ENCODE results near the gene PCDHA6.
"Not testable (repeated sequence)": the region's sequence is repeated elsewhere in the genome, so short reads cannot be mapped to it uniquely, and the experiment has no call there.

PCDHA6 gene

DNA sequence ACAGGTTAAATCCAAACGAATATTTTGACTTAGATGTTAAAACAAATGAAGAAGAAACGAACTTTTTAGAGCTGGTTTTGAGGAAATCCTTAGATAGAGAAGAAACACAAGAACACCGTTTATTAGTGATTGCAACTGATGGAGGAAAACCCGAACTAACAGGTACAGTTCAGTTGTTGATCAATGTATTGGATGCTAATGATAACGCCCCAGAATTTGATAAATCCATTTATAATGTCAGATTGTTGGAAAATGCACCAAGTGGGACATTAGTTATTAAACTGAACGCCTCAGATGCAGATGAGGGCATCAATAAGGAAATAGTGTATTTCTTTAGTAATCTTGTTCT is 5.5 kb upstream of the PCDHA6 start:
- Histone ChIP-seq H3K9me3 (ENCODE audit: control insufficient read depth, low read length) (no peaks in the 10 kb centered on the region), H3K27ac (ENCODE audit: insufficient read depth, low read length, poor library complexity, severe bottlenecking) (no peak overlapping the region), H3K4me3 (ENCODE audit: insufficient read depth, low read depth, low read length, poor library complexity, severe bottlenecking) (no peak overlapping the region), H3K27me3 (replicated peaks; ENCODE audit: control insufficient read depth, insufficient read depth, low read length, poor library complexity, severe bottlenecking) (peaks cover 3% of the 10 kb centered on the region), H3K4me1 (ENCODE audit: control insufficient read depth, insufficient read depth, low read length, poor library complexity, severe bottlenecking) (no peaks in the 10 kb centered on the region), H3K36me3 (ENCODE audit: control insufficient read depth, insufficient read depth, low read length) (no peaks in the 10 kb centered on the region)
- no peak for DNase-seq

DNA sequence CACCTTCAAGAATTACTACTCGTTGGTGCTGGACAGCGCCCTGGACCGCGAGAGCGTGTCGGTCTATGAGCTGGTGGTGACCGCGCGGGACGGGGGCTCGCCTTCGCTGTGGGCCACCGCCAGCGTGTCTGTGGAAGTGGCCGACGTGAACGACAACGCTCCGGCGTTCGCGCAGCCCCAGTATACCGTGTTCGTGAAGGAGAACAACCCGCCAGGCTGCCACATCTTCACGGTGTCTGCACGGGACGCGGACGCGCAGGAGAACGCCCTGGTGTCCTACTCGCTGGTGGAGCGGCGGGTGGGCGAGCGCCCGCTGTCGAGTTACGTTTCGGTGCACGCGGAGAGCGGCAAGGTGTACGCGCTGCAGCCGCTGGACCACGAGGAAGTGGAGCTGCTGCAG is 4.8 kb upstream of the PCDHA6 start:
- H3K27me3 ChIP-seq (replicated peaks; ENCODE audit: control insufficient read depth, insufficient read depth, low read length, poor library complexity, severe bottlenecking); H3K4me1 ChIP-seq (ENCODE audit: control insufficient read depth, insufficient read depth, low read length, poor library complexity, severe bottlenecking); H3K36me3 ChIP-seq (ENCODE audit: control insufficient read depth, insufficient read depth, low read length); H3K27ac ChIP-seq (ENCODE audit: insufficient read depth, low read length, poor library complexity, severe bottlenecking); DNase-seq; H3K9me3 ChIP-seq (ENCODE audit: control insufficient read depth, low read length); H3K4me3 ChIP-seq (ENCODE audit: insufficient read depth, low read depth, low read length, poor library complexity, severe bottlenecking): not testable (repeated sequence)

DNA sequence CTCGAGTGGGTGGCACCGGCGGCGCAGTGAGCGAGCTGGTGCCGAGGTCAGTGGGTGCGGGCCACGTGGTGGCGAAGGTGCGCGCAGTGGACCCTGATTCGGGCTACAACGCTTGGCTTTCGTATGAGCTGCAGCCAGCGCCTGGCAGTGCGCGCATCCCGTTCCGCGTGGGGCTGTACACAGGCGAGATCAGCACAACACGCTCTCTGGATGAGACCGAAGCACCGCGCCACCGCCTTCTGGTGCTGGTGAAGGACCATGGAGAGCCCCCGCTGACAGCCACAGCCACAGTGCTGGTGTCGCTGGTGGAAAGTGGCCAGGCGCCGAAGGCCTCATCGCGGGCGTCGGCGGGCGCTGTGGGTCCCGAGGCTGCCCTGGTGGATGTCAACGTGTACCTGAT is 4.3 kb upstream of the PCDHA6 start:
- no peaks in the 10 kb centered on the region for H3K36me3 ChIP-seq (ENCODE audit: control insufficient read depth, insufficient read depth, low read length)
- no peaks in the 10 kb centered on the region for H3K9me3 ChIP-seq (ENCODE audit: control insufficient read depth, low read length)
- peaks cover 3% of the 10 kb centered on the region for H3K27me3 ChIP-seq (replicated peaks; ENCODE audit: control insufficient read depth, insufficient read depth, low read length, poor library complexity, severe bottlenecking)
- H3K27ac ChIP-seq (ENCODE audit: insufficient read depth, low read length, poor library complexity, severe bottlenecking), result no peak overlapping the region
- H3K4me1 ChIP-seq (ENCODE audit: control insufficient read depth, insufficient read depth, low read length, poor library complexity, severe bottlenecking), result no peaks in the 10 kb centered on the region
- H3K4me3 ChIP-seq (ENCODE audit: insufficient read depth, low read depth, low read length, poor library complexity, severe bottlenecking), result no peak overlapping the region
- DNase-seq, result no peak

DNA sequence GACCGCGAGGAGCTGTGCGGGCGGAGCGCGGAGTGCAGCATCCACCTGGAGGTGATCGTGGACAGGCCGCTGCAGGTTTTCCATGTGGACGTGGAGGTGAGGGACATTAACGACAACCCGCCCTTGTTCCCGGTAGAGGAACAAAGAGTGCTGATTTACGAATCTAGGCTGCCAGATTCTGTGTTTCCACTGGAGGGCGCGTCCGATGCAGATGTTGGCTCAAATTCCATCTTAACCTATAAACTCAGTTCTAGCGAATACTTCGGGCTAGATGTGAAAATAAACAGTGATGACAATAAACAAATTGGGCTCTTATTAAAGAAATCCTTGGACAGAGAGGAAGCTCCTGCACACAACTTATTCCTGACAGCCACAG is 590 bp downstream of the PCDHA6 start:
- no peak overlapping the region for H3K27ac ChIP-seq (ENCODE audit: insufficient read depth, low read length, poor library complexity, severe bottlenecking)
- H3K27me3 ChIP-seq (replicated peaks; ENCODE audit: control insufficient read depth, insufficient read depth, low read length, poor library complexity, severe bottlenecking), result no peaks in the 10 kb centered on the region
- H3K4me3 ChIP-seq (ENCODE audit: insufficient read depth, low read depth, low read length, poor library complexity, severe bottlenecking), result no peak overlapping the region
- H3K4me1 ChIP-seq (ENCODE audit: control insufficient read depth, insufficient read depth, low read length, poor library complexity, severe bottlenecking), result no peaks in the 10 kb centered on the region
- DNase-seq, result no peak
- H3K9me3 ChIP-seq (ENCODE audit: control insufficient read depth, low read length), result no peaks in the 10 kb centered on the region
- no peaks in the 10 kb centered on the region for H3K36me3 ChIP-seq (ENCODE audit: control insufficient read depth, insufficient read depth, low read length)

DNA sequence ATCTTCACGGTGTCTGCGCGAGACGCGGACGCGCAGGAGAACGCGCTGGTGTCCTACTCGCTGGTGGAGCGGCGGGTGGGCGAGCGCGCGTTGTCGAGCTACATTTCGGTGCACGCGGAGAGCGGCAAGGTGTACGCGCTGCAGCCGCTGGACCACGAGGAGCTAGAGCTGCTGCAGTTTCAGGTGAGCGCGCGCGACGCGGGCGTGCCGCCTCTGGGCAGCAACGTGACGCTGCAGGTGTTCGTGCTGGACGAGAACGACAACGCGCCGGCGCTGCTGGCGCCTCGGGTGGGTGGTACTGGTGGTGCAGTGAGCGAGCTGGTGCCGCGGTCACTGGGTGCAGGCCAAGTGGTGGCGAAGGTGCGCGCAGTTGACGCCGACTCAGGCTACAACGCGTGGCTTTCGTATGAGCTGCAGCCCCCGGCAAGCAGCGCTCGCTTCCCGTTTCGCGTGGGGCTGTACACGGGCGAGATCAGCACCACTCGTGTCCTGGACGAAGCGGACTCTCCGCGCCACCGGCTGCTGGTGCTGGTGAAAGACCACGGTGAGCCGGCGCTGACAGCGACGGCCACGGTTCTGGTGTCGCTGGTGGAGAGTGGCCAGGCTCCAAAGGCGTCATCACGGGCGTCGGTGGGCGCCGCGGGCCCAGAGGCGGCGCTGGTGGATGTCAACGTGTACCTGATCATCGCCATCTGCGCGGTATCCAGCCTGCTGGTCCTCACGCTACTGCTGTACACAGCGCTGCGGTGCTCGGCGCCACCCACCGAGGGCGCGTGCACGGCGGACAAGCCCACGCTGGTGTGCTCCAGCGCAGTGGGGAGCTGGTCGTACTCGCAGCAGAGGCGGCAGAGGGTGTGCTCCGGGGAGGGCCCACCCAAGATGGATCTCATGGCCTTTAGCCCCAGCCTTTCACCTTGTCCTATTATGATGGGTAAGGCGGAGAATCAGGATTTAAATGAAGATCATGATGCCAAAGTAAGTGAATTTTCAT is 2.0 kb downstream of the PCDHA6 start:
- not testable (repeated sequence) for H3K4me1 ChIP-seq (ENCODE audit: control insufficient read depth, insufficient read depth, low read length, poor library complexity, severe bottlenecking); H3K36me3 ChIP-seq (ENCODE audit: control insufficient read depth, insufficient read depth, low read length); H3K27ac ChIP-seq (ENCODE audit: insufficient read depth, low read length, poor library complexity, severe bottlenecking); DNase-seq; H3K4me3 ChIP-seq (ENCODE audit: insufficient read depth, low read depth, low read length, poor library complexity, severe bottlenecking); H3K9me3 ChIP-seq (ENCODE audit: control insufficient read depth, low read length); H3K27me3 ChIP-seq (replicated peaks; ENCODE audit: control insufficient read depth, insufficient read depth, low read length, poor library complexity, severe bottlenecking)

DNA sequence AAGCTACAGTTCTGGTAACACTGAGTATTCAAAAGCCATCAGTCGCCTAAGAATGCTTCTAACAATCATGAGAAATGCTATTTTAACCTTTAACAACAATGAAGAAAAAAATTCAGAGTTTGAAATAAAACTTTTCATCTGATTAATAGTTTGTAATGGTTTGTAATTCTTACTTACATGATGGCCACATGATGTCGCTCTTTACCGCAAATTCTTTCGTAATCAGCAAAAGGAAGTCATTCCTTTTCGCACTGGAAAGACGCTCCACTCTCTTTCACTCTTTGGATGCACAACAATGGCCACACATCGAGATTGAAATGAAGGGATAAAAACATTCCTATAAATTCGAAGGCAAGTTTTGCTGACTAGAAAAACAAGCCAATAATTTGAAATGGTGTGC is 6.2 kb downstream of the PCDHA6 start, which contains the start of gene PCDHA7:
Gene PCDHA7 (plus strand): TSS at position 277 of the 400 bp plus-strand sequence. CDS start 115 bp downstream, at position 392.
- Histone ChIP-seq H3K9me3 (ENCODE audit: control insufficient read depth, low read length) (no peaks in the 10 kb centered on the region), H3K27ac (ENCODE audit: insufficient read depth, low read length, poor library complexity, severe bottlenecking) (no peak within 1 kb of the TSS), H3K36me3 (ENCODE audit: control insufficient read depth, insufficient read depth, low read length) (no peaks in the 10 kb centered on the region), H3K4me3 (ENCODE audit: insufficient read depth, low read depth, low read length, poor library complexity, severe bottlenecking) (no peak within 1 kb of the TSS), H3K4me1 (ENCODE audit: control insufficient read depth, insufficient read depth, low read length, poor library complexity, severe bottlenecking) (no peaks in the 10 kb centered on the region), H3K27me3 (replicated peaks; ENCODE audit: control insufficient read depth, insufficient read depth, low read length, poor library complexity, severe bottlenecking) (no peaks in the 10 kb centered on the region)
- DNase-seq, result no peak

DNA sequence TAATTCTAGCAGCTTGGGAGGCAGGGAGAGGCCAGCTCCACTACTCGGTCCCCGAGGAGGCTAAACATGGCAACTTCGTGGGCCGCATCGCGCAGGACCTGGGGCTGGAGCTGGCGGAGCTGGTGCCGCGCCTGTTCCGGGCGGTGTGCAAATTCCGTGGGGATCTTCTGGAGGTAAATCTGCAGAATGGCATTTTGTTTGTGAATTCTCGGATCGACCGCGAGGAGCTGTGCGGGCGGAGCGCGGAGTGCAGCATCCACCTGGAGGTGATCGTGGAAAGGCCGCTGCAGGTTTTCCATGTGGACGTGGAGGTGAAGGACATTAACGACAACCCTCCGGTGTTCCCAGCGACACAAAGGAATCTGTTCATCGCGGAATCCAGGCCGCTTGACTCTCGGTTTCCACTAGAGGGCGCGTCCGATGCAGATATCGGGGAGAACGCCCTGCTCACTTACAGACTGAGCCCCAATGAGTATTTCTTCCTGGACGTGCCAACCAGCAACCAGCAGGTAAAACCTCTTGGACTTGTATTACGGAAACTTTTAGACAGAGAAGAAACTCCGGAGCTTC is 6.8 kb downstream of the PCDHA6 start:
- not testable (repeated sequence) for DNase-seq; H3K9me3 ChIP-seq (ENCODE audit: control insufficient read depth, low read length)

DNA sequence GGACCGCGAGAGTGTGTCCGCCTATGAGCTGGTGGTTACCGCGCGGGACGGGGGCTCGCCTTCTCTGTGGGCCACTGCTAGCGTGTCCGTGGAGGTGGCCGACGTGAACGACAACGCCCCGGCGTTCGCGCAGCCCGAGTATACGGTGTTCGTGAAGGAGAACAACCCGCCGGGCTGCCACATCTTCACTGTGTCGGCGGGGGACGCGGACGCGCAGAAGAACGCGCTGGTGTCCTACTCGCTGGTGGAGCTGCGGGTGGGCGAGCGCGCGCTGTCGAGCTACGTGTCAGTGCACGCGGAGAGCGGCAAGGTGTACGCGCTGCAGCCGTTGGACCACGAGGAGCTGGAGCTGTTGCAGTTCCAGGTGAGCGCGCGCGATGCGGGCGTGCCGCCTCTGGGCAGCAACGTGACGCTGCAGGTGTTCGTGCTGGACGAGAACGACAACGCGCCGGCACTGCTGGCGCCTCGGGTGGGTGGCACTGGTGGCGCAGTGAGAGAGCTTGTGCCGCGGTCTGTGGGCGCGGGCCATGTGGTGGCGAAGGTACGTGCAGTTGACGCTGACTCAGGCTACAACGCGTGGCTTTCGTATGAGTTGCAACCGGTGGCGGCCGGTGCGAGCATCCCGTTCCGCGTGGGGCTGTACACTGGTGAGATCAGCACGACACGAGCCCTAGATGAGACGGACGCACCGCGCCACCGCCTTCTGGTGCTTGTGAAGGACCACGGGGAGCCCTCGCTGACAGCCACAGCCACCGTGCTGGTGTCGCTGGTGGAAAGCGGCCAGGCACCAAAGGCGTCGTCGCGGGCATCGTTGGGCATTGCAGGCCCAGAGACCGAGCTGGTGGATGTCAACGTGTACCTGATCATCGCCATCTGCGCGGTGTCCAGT is 8.1 kb downstream of the PCDHA6 start:
- no peak overlapping the region for H3K27ac ChIP-seq (ENCODE audit: insufficient read depth, low read length, poor library complexity, severe bottlenecking)
- no peaks in the 10 kb centered on the region for H3K9me3 ChIP-seq (ENCODE audit: control insufficient read depth, low read length)
- no peak overlapping the region for H3K4me3 ChIP-seq (ENCODE audit: insufficient read depth, low read depth, low read length, poor library complexity, severe bottlenecking)
- no peaks in the 10 kb centered on the region for H3K36me3 ChIP-seq (ENCODE audit: control insufficient read depth, insufficient read depth, low read length)
- no peaks in the 10 kb centered on the region for H3K4me1 ChIP-seq (ENCODE audit: control insufficient read depth, insufficient read depth, low read length, poor library complexity, severe bottlenecking)
- H3K27me3 ChIP-seq (replicated peaks; ENCODE audit: control insufficient read depth, insufficient read depth, low read length, poor library complexity, severe bottlenecking), result no peaks in the 10 kb centered on the region
- DNase-seq, result no peak

More for the DNA sequence above, 6.8 kb downstream of the PCDHA6 start:
- not testable (repeated sequence) for H3K4me3 ChIP-seq (ENCODE audit: insufficient read depth, low read depth, low read length, poor library complexity, severe bottlenecking); H3K36me3 ChIP-seq (ENCODE audit: control insufficient read depth, insufficient read depth, low read length); H3K27ac ChIP-seq (ENCODE audit: insufficient read depth, low read length, poor library complexity, severe bottlenecking); H3K27me3 ChIP-seq (replicated peaks; ENCODE audit: control insufficient read depth, insufficient read depth, low read length, poor library complexity, severe bottlenecking); H3K4me1 ChIP-seq (ENCODE audit: control insufficient read depth, insufficient read depth, low read length, poor library complexity, severe bottlenecking)

DNA sequence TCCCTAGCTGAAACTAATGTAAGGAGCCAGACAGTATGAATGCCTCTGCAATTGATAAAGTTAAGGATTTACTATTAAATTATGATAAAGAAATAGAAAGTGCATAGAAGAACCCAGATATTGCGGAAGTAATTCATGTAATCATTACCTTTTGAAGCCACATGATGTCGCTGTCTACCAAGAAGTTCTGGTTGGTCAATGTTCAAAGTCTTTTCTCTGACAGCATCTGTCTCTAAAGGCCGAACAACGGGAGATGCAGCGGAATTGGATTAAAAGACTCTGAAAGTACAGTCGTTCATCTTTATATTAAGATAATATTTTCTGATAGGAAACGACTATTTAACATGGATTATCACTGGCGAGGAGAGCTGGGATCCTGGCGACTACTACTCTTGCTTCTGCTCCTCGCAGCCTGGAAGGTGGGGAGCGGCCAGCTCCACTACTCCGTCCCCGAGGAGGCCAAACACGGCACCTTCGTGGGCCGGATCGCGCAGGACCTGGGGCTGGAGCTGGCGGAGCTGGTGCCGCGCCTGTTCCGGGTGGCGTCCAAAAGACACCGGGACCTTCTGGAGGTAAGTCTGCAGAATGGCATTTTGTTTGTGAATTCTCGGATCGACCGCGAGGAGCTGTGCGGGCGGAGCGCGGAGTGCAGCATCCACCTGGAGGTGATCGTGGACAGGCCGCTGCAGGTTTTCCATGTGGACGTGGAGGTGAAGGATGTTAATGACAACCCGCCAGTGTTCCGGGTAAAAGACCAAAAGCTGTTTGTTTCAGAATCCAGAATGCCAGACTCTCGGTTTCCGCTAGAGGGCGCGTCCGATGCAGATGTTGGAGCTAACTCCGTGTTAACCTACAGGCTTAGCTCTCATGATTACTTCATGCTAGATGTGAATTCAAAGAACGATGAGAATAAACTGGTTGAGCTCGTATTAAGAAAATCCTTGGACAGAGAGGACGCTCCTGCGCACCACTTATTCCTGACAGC is 13.5 kb downstream of the PCDHA6 start, which contains the start of gene PCDHA8:
Gene PCDHA8 (plus strand): TSS at position 210 of the 985 bp plus-strand sequence. CDS start 135 bp downstream, at position 345.
- Histone ChIP-seq H3K36me3 (ENCODE audit: control insufficient read depth, insufficient read depth, low read length) (no peaks in the 10 kb centered on the region), H3K27me3 (replicated peaks; ENCODE audit: control insufficient read depth, insufficient read depth, low read length, poor library complexity, severe bottlenecking) (no peaks in the 10 kb centered on the region), H3K27ac (ENCODE audit: insufficient read depth, low read length, poor library complexity, severe bottlenecking) (no peak within 1 kb of the TSS), H3K9me3 (ENCODE audit: control insufficient read depth, low read length) (no peaks in the 10 kb centered on the region), H3K4me3 (ENCODE audit: insufficient read depth, low read depth, low read length, poor library complexity, severe bottlenecking) (no peak within 1 kb of the TSS), H3K4me1 (ENCODE audit: control insufficient read depth, insufficient read depth, low read length, poor library complexity, severe bottlenecking) (no peaks in the 10 kb centered on the region)
- DNase-seq, result no peak

Data from effector memory CD4-positive, alpha-beta T cell (primary cell).